Measurements from ENCODE around the gene PRDM11. TPM values are rescaled to one million over a fixed set of nuclear protein-coding genes. Genes with fewer than 3 reads are reported as not detected.

PRDM11 gene
- total and polyA plus RNA-seq, 8 donors = 1.2 to 139 (median 7.9) TPM

DNA sequence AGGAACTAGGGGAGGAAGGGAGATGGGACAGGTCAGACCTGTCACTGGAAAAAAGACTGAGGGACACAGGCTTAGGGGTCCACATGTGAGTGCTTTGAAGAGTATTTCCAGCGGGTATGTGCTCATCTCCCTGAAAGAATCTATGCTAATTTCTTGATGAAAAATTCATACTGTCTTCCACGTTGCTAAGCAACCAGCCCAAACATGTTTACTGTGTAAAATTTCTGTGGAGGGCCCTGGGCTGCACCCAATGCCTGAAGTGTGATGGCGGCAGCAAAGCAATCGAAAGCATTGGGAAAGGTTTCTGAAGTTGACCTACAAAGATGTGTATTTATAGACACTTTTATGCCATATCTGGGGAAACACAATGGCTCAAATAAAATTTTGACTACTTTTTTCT is 132.3 kb downstream of the PRDM11 start:
- peaks cover 0 to 6% (median 0%) of the 10 kb centered on the region in 4 donors for H3K9me3 ChIP-seq
- intact Hi-C loops (cut with DNase I; ENCODE audit: low total_unique reads) = no loop called here
- H3K4me3 ChIP-seq = no peak overlapping the region
- H3K27me3 ChIP-seq = peaks cover 0 to 13% (median 0%) of the 10 kb centered on the region in 3 donors
- 82 to 89% (median 85%) methylated on average over 4 of the region's 4 CpGs for WGBS, 5 donors
- H3K27ac ChIP-seq = no peak overlapping the region
- no peak for DNase-seq
- no peaks in the 10 kb centered on the region for H3K36me3 ChIP-seq
- TF ChIP-seq POLR2A (IDR thresholded peaks at IDR 0.05) (no peak), POLR2AphosphoS5 (IDR thresholded peaks at IDR 0.05) (no peak), EP300 (IDR thresholded peaks at IDR 0.05) (no peak)
- TF ChIP-seq, protein P1, sequence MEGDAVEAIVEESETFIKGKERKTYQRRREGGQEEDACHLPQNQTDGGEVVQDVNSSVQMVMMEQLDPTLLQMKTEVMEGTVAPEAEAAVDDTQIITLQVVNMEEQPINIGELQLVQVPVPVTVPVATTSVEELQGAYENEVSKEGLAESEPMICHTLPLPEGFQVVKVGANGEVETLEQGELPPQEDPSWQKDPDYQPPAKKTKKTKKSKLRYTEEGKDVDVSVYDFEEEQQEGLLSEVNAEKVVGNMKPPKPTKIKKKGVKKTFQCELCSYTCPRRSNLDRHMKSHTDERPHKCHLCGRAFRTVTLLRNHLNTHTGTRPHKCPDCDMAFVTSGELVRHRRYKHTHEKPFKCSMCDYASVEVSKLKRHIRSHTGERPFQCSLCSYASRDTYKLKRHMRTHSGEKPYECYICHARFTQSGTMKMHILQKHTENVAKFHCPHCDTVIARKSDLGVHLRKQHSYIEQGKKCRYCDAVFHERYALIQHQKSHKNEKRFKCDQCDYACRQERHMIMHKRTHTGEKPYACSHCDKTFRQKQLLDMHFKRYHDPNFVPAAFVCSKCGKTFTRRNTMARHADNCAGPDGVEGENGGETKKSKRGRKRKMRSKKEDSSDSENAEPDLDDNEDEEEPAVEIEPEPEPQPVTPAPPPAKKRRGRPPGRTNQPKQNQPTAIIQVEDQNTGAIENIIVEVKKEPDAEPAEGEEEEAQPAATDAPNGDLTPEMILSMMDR (IDR thresholded peaks at IDR 0.05) = no peak
- H3K4me1 ChIP-seq = no peaks in the 10 kb centered on the region

DNA sequence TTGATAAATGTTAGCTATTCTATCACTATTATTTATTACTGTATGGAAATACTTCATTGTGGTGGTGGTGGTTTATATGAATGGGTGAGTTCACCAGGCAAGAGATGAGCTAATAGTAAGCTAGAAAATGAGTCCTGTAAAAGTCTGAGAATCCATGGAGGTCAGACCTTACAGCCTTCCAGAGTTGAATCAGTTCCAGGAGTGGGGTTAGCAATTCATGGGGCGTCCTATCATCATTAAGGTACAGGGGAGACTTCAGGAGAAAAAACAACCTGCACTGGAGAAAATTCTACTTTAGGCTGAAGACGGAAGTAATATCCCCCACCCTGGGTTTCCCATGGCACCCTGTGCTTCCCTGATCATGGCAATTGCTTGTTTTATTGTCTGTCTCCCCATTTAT is 133.2 kb downstream of the PRDM11 start:
- Histone ChIP-seq H3K9me3 (peaks cover 0 to 6% (median 0%) of the 10 kb centered on the region in 4 donors), H3K27ac (no peak overlapping the region), H3K27me3 (peaks cover 0 to 20% (median 0%) of the 10 kb centered on the region in 3 donors), H3K4me3 (no peak overlapping the region), H3K4me1 (no peaks in the 10 kb centered on the region), H3K36me3 (no peaks in the 10 kb centered on the region)
- WGBS, 5 donors = 88 to 100% (median 94%) methylated on average over 2 of the region's 2 CpGs
- DNase-seq = no peak
- intact Hi-C loops (cut with DNase I; ENCODE audit: low total_unique reads) = no loop called here
- TF ChIP-seq POLR2AphosphoS5 (IDR thresholded peaks at IDR 0.05) (no peak), POLR2A (IDR thresholded peaks at IDR 0.05) (no peak), EP300 (IDR thresholded peaks at IDR 0.05) (no peak)
- TF ChIP-seq, protein P1 (IDR thresholded peaks at IDR 0.05) = no peak

DNA sequence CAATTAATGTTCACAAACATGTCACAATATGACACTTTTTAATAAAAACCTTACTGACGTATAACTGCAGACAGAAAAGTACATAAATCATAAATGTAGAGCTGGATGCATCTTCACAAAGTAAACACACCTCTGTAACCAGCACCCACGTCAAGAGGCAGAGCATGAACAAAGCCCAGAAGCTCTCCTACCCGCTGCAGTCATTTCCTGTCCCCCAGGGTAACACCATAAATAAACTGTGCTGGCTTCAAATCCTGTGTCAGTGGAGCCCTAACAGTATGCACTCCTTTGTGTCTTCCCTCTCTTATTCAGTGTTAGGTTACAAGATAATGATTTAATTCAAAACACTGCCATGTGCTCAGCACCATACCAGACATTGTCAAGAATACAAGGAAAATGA is 134.0 kb downstream of the PRDM11 start:
- Histone ChIP-seq H3K27me3 (peaks cover 3 to 29% (median 5%) of the 10 kb centered on the region in 3 donors), H3K9me3 (peaks cover 0 to 6% (median 0%) of the 10 kb centered on the region in 4 donors), H3K4me3 (no peak overlapping the region), H3K27ac (no peak overlapping the region), H3K4me1 (peaks cover 0 to 2% (median under 1%) of the 10 kb centered on the region in 4 donors), H3K36me3 (no peaks in the 10 kb centered on the region)
- WGBS, 5 donors = 56 to 77% (median 66%) methylated on average over 3 of the region's 3 CpGs
- TF ChIP-seq POLR2AphosphoS5 (IDR thresholded peaks at IDR 0.05) = no peak
- TF ChIP-seq POLR2A (IDR thresholded peaks at IDR 0.05) = no peak
- TF ChIP-seq, protein P1 (IDR thresholded peaks at IDR 0.05) = no peak
- no peak for TF ChIP-seq EP300 (IDR thresholded peaks at IDR 0.05)
- intact Hi-C loops (cut with DNase I; ENCODE audit: low total_unique reads) = no loop called here
- peak in 1 of 2 donors; percentile 61 for DNase-seq

DNA sequence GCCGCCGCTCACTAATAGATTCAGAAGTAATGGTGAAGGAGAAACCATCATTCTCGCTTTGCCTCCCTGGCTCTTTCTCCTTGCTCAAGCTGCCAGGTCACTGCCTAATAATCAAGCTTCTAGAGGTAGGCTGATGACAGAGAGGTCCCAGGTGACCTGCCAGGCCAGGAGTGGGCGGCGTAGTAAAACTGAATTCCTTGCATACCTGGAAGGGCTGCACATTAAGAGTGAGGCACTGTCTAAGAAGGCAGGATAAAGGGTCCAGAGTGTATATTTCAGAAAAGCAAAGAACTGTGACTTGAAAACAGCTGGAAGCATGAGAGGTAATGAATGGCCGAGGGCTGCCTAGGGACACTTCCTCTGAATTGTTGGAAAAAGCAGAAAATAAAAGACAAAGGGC is 135.6 kb downstream of the PRDM11 start:
- H3K4me1 ChIP-seq = peaks cover 4 to 16% (median 10%) of the 10 kb centered on the region in 4 donors
- intact Hi-C loops (cut with DNase I; ENCODE audit: low total_unique reads) = no loop called here
- 77 to 91% (median 85%) methylated on average over 6 of the region's 6 CpGs for whole genome bisulfite sequencing, 5 donors
- H3K27me3 ChIP-seq = peaks cover 8 to 45% (median 22%) of the 10 kb centered on the region in 3 donors
- peaks cover 0 to 10% (median under 1%) of the 10 kb centered on the region in 4 donors for H3K9me3 ChIP-seq
- DNase-seq = no peak
- no peak overlapping the region for H3K4me3 ChIP-seq
- no peak overlapping the region for H3K27ac ChIP-seq
- H3K36me3 ChIP-seq = no peaks in the 10 kb centered on the region
- TF ChIP-seq, protein P1 (IDR thresholded peaks at IDR 0.05) = no peak
- TF ChIP-seq POLR2A (IDR thresholded peaks at IDR 0.05) (no peak), POLR2AphosphoS5 (IDR thresholded peaks at IDR 0.05) (no peak), EP300 (IDR thresholded peaks at IDR 0.05) (no peak)

Other genes starting within 250 kb of the PRDM11 start
- 100 to 1,000 TPM in 1 of 5 donors, 10 to 100 TPM in 4; 27.2 to 155 (median 31.6) TPM for gene TP53I11, start 195.8 kb upstream of the PRDM11 start, total RNA-seq
- 10 to 100 TPM; 12.4 to 27.1 (median 18.5) TPM for gene TP53I11, start 195.8 kb upstream of the PRDM11 start, polyA plus RNA-seq
- 10 to 100 TPM in 2 of 5 donors, 1 to 10 TPM in 2, not detected in 1; 1.3 to 33.3 (median 11.0) TPM for gene SYT13, start 139.7 kb downstream of the PRDM11 start, total RNA-seq
- 1 to 10 TPM; 1.7 to 2.2 (median 2.1) TPM for gene SYT13, start 139.7 kb downstream of the PRDM11 start, polyA plus RNA-seq

Measured in stomach (tissue), 9 donors.